ENCODE results near the gene SPRY1.

SPRY1 gene

GRCh38 chr4:123435246-123436113 lies 38.9 kb downstream of the SPRY1 start:
- Histone ChIP-seq H3K4me1 (no peaks in the 10 kb centered on the region), H3K4me3 (ENCODE audit: low read depth, low read length) (no peak overlapping the region), H3K9me3 (no peaks in the 10 kb centered on the region; the same call in 1 of the 2 replicates), H3K27me3 (no peaks in the 10 kb centered on the region), H3K36me3 (no peaks in the 10 kb centered on the region)
- TF ChIP-seq CTCF (IDR thresholded peaks at IDR 0.05; ENCODE audit: low read depth, low read length), result no peak
- no peak for DNase-seq

GRCh38 chr4:123438031-123438430 lies 41.4 kb downstream of the SPRY1 start:
- H3K4me3 ChIP-seq (ENCODE audit: low read depth, low read length), result no peak overlapping the region
- no peak for DNase-seq

GRCh38 chr4:123443401-123444289 lies 47.0 kb downstream of the SPRY1 start:
- TF ChIP-seq CTCF (IDR thresholded peaks at IDR 0.05; ENCODE audit: low read depth, low read length), result no peak
- no peaks in the 10 kb centered on the region for H3K36me3 ChIP-seq
- no peaks in the 10 kb centered on the region for H3K4me1 ChIP-seq
- H3K9me3 ChIP-seq, result no peaks in the 10 kb centered on the region
- H3K4me3 ChIP-seq (ENCODE audit: low read depth, low read length), result no peak overlapping the region
- DNase-seq, result no peak
- H3K27me3 ChIP-seq, result no peaks in the 10 kb centered on the region

More at GRCh38 chr4:123438031-123438430, 41.4 kb downstream of the SPRY1 start:
- Histone ChIP-seq H3K9me3 (no peaks in the 10 kb centered on the region; the same call in 1 of the 2 replicates), H3K27me3 (no peaks in the 10 kb centered on the region), H3K4me1 (no peaks in the 10 kb centered on the region), H3K36me3 (no peaks in the 10 kb centered on the region)
- TF ChIP-seq CTCF (IDR thresholded peaks at IDR 0.05; ENCODE audit: low read depth, low read length), result no peak

GRCh38 chr4:123444290-123444731 lies 47.7 kb downstream of the SPRY1 start:
- Histone ChIP-seq H3K36me3 (no peaks in the 10 kb centered on the region), H3K4me1 (no peaks in the 10 kb centered on the region), H3K4me3 (ENCODE audit: low read depth, low read length) (no peak overlapping the region), H3K9me3 (no peaks in the 10 kb centered on the region), H3K27me3 (no peaks in the 10 kb centered on the region)
- no peak for TF ChIP-seq CTCF (IDR thresholded peaks at IDR 0.05; ENCODE audit: low read depth, low read length)
- no peak for DNase-seq

GRCh38 chr4:123446865-123447474 lies 50.4 kb downstream of the SPRY1 start:
- Histone ChIP-seq H3K9me3 (no peaks in the 10 kb centered on the region), H3K4me3 (ENCODE audit: low read depth, low read length) (no peak overlapping the region), H3K27me3 (no peaks in the 10 kb centered on the region), H3K36me3 (no peaks in the 10 kb centered on the region), H3K4me1 (no peaks in the 10 kb centered on the region)
- no peak for TF ChIP-seq CTCF (IDR thresholded peaks at IDR 0.05; ENCODE audit: low read depth, low read length)
- DNase-seq, result no peak
